ENCODE measurements around the gene ICAM1. TPM values are rescaled to one million over a fixed set of nuclear protein-coding genes. Genes with fewer than 3 reads are reported as not detected.
A peak's percentile ranks its signal among the peaks of the same experiment; 100 is the strongest.

Gene ICAM1
- total and polyA plus RNA-seq, 11 donors, result 6.0 to 87.6 (median 9.7) TPM

DNA sequence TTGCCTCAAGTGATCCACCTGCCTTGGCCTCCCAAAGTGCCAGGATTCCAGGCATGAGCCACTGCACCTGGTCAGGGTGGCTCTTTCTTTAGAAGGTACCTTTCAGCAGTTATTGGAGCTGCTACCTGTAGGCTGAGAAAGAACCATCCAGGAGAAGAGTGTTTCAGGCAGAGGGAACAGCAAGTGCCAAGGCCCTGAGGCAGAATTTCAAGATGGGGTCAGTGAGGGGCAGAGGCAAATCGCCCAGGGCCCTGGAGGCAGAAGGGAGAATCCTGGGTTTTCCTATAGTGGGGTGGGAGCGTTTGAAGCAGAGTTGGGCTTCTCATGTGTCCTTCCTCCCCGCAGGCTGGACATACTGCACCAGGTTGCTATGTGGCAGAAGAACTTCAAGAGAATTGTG, 16.7 kb upstream of the ICAM1 start:
- DNase-seq (no peak), ATAC-seq (no peak)
- no peaks in the 10 kb centered on the region for H3K27me3 ChIP-seq
- no peak overlapping the region for H3K4me3 ChIP-seq
- H3K27ac ChIP-seq, result no peak overlapping the region
- H3K36me3 ChIP-seq, result peaks cover 0 to 58% (median 54%) of the 10 kb centered on the region in 9 donors
- H3K4me1 ChIP-seq, result peaks cover 0 to 29% (median 11%) of the 10 kb centered on the region in 12 donors
- no peak for TF ChIP-seq POLR2A (IDR thresholded peaks at IDR 0.05)
- TF ChIP-seq, protein P1, sequence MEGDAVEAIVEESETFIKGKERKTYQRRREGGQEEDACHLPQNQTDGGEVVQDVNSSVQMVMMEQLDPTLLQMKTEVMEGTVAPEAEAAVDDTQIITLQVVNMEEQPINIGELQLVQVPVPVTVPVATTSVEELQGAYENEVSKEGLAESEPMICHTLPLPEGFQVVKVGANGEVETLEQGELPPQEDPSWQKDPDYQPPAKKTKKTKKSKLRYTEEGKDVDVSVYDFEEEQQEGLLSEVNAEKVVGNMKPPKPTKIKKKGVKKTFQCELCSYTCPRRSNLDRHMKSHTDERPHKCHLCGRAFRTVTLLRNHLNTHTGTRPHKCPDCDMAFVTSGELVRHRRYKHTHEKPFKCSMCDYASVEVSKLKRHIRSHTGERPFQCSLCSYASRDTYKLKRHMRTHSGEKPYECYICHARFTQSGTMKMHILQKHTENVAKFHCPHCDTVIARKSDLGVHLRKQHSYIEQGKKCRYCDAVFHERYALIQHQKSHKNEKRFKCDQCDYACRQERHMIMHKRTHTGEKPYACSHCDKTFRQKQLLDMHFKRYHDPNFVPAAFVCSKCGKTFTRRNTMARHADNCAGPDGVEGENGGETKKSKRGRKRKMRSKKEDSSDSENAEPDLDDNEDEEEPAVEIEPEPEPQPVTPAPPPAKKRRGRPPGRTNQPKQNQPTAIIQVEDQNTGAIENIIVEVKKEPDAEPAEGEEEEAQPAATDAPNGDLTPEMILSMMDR (IDR thresholded peaks at IDR 0.05), result no peak
- intact Hi-C loops (cut with DNase I), result loop anchor here in 6 of 10 donors (5.0 to 10.0 kb wide), 5 partner anchors 62 to 322 kb away; partner anchors contain the start of genes EIF3G (in 2 of the 6), P2RY11 (in 2 of the 6), DNMT1 (in 1 of the 6) and OLFM2 (in 1 of the 6)
- 90 to 98% (median 94%) methylated on average over 3 of the region's 3 CpGs for WGBS, 4 donors
- no peaks in the 10 kb centered on the region for H3K9me3 ChIP-seq

DNA sequence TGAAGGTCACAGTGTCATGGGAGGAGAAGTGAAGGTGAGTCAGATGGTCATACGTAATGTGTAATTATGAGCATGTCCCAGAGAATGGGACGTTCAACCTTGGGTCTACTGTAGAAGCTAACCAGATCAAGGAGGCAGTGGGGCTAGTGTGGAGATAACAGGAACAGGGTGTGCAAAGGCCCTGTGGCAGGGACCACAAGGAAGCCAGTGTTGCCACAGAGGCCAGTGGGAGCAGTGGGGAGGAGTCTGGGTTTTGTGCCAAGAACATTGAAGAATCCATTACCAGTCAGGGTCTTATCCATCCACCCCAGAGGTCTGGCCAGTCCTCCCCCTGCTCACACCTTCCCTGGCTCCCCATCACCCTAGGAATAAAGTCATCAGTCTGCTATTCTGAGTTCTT, 15.6 kb upstream of the ICAM1 start:
- intact Hi-C loops (cut with DNase I), result loop anchor here in 4 of 10 donors (5.0 to 10.0 kb wide), 3 partner anchors 132 to 321 kb away; partner anchors contain the start of genes EIF3G (in 2 of the 4), P2RY11 (in 2 of the 4) and OLFM2 (in 1 of the 4)
- Histone ChIP-seq H3K4me3 (no peak overlapping the region), H3K36me3 (peaks cover 0 to 68% (median 58%) of the 10 kb centered on the region in 9 donors), H3K27ac (no peak overlapping the region), H3K27me3 (no peaks in the 10 kb centered on the region), H3K9me3 (no peaks in the 10 kb centered on the region), H3K4me1 (peaks cover 0 to 28% (median 13%) of the 10 kb centered on the region in 12 donors)
- TF ChIP-seq, protein P1 (IDR thresholded peaks at IDR 0.05), result no peak
- no peak for TF ChIP-seq POLR2A (IDR thresholded peaks at IDR 0.05)
- WGBS, 4 donors, result 82 to 93% (median 90%) methylated on average over 2 of the region's 2 CpGs
- DNase-seq (no peak), ATAC-seq (no peak)

DNA sequence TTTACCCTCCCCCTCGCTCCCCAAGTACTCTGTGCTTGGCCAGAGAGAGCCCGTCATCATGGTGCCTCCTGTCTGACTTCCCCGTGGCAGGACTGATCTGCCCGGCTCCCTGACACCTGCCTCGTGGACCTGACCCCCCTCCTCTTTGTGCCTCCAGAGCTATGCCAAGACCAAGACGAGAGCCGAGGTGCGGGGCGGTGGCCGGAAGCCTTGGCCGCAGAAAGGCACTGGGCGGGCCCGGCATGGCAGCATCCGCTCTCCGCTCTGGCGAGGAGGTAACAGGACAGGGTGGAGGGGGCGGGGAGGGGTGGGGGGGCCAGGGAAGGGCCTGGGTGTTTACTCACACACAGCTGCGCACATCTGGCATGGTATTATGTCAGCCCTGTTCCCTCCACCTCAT, 14.4 kb upstream of the ICAM1 start:
- Histone ChIP-seq H3K27ac (peak overlapping the region in 1 of 12 donors; percentile 3), H3K36me3 (peaks cover 0 to 68% (median 58%) of the 10 kb centered on the region in 9 donors)

More for the DNA sequence above, 14.4 kb upstream of the ICAM1 start:
- no peak for TF ChIP-seq POLR2A (IDR thresholded peaks at IDR 0.05)
- TF ChIP-seq, protein P1 (IDR thresholded peaks at IDR 0.05), result no peak
- no peak for DNase-seq
- intact Hi-C loops (cut with DNase I), result loop anchor here in 4 of 10 donors (5.0 to 10.0 kb wide), 3 partner anchors 131 to 322 kb away; partner anchors contain the start of genes EIF3G (in 2 of the 4), P2RY11 (in 2 of the 4) and OLFM2 (in 1 of the 4)
- no peaks in the 10 kb centered on the region for H3K27me3 ChIP-seq
- no peak for ATAC-seq
- 73 to 85% (median 77%) methylated on average over 13 to 18 of the region's 18 CpGs for WGBS, 4 donors
- no peaks in the 10 kb centered on the region for H3K9me3 ChIP-seq
- peaks cover 0 to 25% (median 13%) of the 10 kb centered on the region in 12 donors for H3K4me1 ChIP-seq
- no peak overlapping the region for H3K4me3 ChIP-seq

Measured in heart left ventricle (tissue), 16 donors.